ENCODE results near the gene TPP1. TPM values are rescaled to one million over a fixed set of nuclear protein-coding genes. Genes with fewer than 3 reads are reported as not detected.
A peak's percentile ranks its signal among the peaks of the same experiment; 100 is the strongest.

Gene TPP1
- polyA plus RNA-seq, 1 donor (not counting 4 experiments of a cell fraction or from before 2014, with no cell fraction given) = 55.3 TPM

- H3K4me1 ChIP-seq (ENCODE audit: control insufficient read depth, extremely low read depth, insufficient read depth, low read length) = peaks cover 5% of the 10 kb centered on the region
- peaks cover 0 to 1% of the 10 kb centered on the region in 2 experiments for H3K36me3 ChIP-seq (ENCODE audit: control insufficient read depth in 2 of 2, extremely low read depth in 1 of 2, insufficient read depth in 2 of 2, low read length in 2 of 2)
- no peak overlapping the region for H3K4me3 ChIP-seq (ENCODE audit: control insufficient read depth in 2 of 3, extremely low read depth in 1 of 3, insufficient read depth in 2 of 3, low read depth in 1 of 3, low read length in 3 of 3)
- DNase-seq (ENCODE audit: low read depth, low spot score) = no peak
- H3K27ac ChIP-seq (ENCODE audit: control insufficient read depth, insufficient read depth, low read length) = no peak overlapping the region
- no peaks in the 10 kb centered on the region for H3K9me1 ChIP-seq (ENCODE audit: control insufficient read depth, extremely low read depth, insufficient read depth, low read length)
- no peaks in the 10 kb centered on the region for H3K27me3 ChIP-seq (ENCODE audit: control insufficient read depth, extremely low read depth, insufficient read depth, low read length)
- no peaks in the 10 kb centered on the region for H4K20me1 ChIP-seq (ENCODE audit: control insufficient read depth, extremely low read depth, insufficient read depth, low read length)
- H3K9ac ChIP-seq (ENCODE audit: control insufficient read depth, extremely low read depth, insufficient read depth, low read length) = no peak overlapping the region
- H3K9me3 ChIP-seq (ENCODE audit: control insufficient read depth, low read depth, low read length) = no peaks in the 10 kb centered on the region
- no peak overlapping the region for H3K4me2 ChIP-seq (ENCODE audit: control insufficient read depth, extremely low read depth, insufficient read depth, low read depth, low read length)
- no peak overlapping the region for H2AFZ ChIP-seq (ENCODE audit: control insufficient read depth, low read length)
- no peaks in the 10 kb centered on the region for H3K79me2 ChIP-seq (ENCODE audit: control insufficient read depth, insufficient read depth, low read length)
- TF ChIP-seq EZH2 (IDR thresholded peaks at IDR 0.05; ENCODE audit: low read length) = no peak
- peak; percentile 48 for FAIRE-seq
- dilution Hi-C loops (cut with MboI; ENCODE audit: extremely low pct_ligation_motif_present, low sequenced_read_pairs) = no loop called here
Observed at GRCh38 chr11:6568191-6568918, 50.9 kb downstream of the TPP1 start.

GRCh38 chr11:6567371-6567745 is 51.9 kb downstream of the TPP1 start:
- TF ChIP-seq CTCF (optimal IDR thresholded peaks at IDR 0.05 in 1 of 3, IDR thresholded peaks at IDR 0.05 in 1 of 3, conservative IDR thresholded peaks at IDR 0.05 in 1 of 3; ENCODE audit: extremely low read depth in 1 of 3, insufficient read depth in 2 of 3, low read length in 3 of 3) = no peak
- no peak for TF ChIP-seq EZH2 (IDR thresholded peaks at IDR 0.05; ENCODE audit: low read length)
- no peak overlapping the region for H3K4me3 ChIP-seq (ENCODE audit: control insufficient read depth in 2 of 3, extremely low read depth in 1 of 3, insufficient read depth in 2 of 3, low read depth in 1 of 3, low read length in 3 of 3)
- FAIRE-seq (no peak), DNase-seq (ENCODE audit: low read depth, low spot score) (no peak)
- H3K9ac ChIP-seq (ENCODE audit: control insufficient read depth, extremely low read depth, insufficient read depth, low read length) = no peak overlapping the region
- H2AFZ ChIP-seq (ENCODE audit: control insufficient read depth, low read length) = no peak overlapping the region
- H3K36me3 ChIP-seq (ENCODE audit: control insufficient read depth in 2 of 2, extremely low read depth in 1 of 2, insufficient read depth in 2 of 2, low read length in 2 of 2) = peaks cover 0 to 1% of the 10 kb centered on the region in 2 experiments
- no peaks in the 10 kb centered on the region for H3K9me1 ChIP-seq (ENCODE audit: control insufficient read depth, extremely low read depth, insufficient read depth, low read length)
- H3K9me3 ChIP-seq (ENCODE audit: control insufficient read depth, low read depth, low read length) = no peaks in the 10 kb centered on the region
- H3K79me2 ChIP-seq (ENCODE audit: control insufficient read depth, insufficient read depth, low read length) = no peaks in the 10 kb centered on the region
- H3K27ac ChIP-seq (ENCODE audit: control insufficient read depth, insufficient read depth, low read length) = no peak overlapping the region
- H3K4me1 ChIP-seq (ENCODE audit: control insufficient read depth, extremely low read depth, insufficient read depth, low read length) = peaks cover 5% of the 10 kb centered on the region
- H4K20me1 ChIP-seq (ENCODE audit: control insufficient read depth, extremely low read depth, insufficient read depth, low read length) = no peaks in the 10 kb centered on the region
- no peak overlapping the region for H3K4me2 ChIP-seq (ENCODE audit: control insufficient read depth, extremely low read depth, insufficient read depth, low read depth, low read length)
- dilution Hi-C loops (cut with MboI; ENCODE audit: extremely low pct_ligation_motif_present, low sequenced_read_pairs) = no loop called here
- H3K27me3 ChIP-seq (ENCODE audit: control insufficient read depth, extremely low read depth, insufficient read depth, low read length) = no peaks in the 10 kb centered on the region

Measured in keratinocyte (primary cell).